ENCODE results near the gene DENND5A. TPM values are rescaled to one million over a fixed set of nuclear protein-coding genes. Genes with fewer than 3 reads are reported as not detected.

DENND5A gene
- total RNA-seq, 1 donor from 2014 or later: 122 TPM

DNA sequence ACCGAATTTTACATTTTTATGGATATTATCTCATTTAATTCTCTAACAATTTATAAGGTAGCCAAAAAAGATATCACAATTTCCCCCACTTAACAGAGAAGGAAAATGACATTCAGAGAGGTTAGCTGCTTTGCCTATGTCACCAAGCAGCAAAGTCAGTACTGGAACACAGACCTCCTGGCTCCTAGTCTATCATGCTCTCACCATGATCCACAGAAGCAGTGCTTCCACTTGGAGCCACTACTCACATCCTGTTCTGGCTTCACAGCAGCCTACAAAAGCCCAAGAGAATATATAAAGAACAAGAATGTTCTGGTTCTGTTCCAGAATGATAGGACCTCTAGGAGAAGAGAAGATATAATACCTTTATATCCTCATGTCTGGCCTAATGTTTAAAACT is 114.2 kb downstream of the DENND5A start:
- H3K27me3 Mint-ChIP-seq (ENCODE audit: unreplicated experiment): no peaks in the 10 kb centered on the region
- no peaks in the 10 kb centered on the region for H3K9me3 Mint-ChIP-seq (ENCODE audit: unreplicated experiment)
- H3K36me3 Mint-ChIP-seq (ENCODE audit: unreplicated experiment): peaks cover 59% of the 10 kb centered on the region
- TF ChIP-seq, protein P1, sequence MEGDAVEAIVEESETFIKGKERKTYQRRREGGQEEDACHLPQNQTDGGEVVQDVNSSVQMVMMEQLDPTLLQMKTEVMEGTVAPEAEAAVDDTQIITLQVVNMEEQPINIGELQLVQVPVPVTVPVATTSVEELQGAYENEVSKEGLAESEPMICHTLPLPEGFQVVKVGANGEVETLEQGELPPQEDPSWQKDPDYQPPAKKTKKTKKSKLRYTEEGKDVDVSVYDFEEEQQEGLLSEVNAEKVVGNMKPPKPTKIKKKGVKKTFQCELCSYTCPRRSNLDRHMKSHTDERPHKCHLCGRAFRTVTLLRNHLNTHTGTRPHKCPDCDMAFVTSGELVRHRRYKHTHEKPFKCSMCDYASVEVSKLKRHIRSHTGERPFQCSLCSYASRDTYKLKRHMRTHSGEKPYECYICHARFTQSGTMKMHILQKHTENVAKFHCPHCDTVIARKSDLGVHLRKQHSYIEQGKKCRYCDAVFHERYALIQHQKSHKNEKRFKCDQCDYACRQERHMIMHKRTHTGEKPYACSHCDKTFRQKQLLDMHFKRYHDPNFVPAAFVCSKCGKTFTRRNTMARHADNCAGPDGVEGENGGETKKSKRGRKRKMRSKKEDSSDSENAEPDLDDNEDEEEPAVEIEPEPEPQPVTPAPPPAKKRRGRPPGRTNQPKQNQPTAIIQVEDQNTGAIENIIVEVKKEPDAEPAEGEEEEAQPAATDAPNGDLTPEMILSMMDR (IDR thresholded peaks at IDR 0.05): no peak
- peaks cover 8% of the 10 kb centered on the region for H3K4me1 Mint-ChIP-seq (ENCODE audit: unreplicated experiment)
- H3K27ac Mint-ChIP-seq (ENCODE audit: unreplicated experiment): peak overlapping the region; percentile 62
- no peak for DNase-seq (ENCODE audit: extremely low spot score, unreplicated experiment)
- no peak overlapping the region for H3K4me3 Mint-ChIP-seq (ENCODE audit: unreplicated experiment)

DNA sequence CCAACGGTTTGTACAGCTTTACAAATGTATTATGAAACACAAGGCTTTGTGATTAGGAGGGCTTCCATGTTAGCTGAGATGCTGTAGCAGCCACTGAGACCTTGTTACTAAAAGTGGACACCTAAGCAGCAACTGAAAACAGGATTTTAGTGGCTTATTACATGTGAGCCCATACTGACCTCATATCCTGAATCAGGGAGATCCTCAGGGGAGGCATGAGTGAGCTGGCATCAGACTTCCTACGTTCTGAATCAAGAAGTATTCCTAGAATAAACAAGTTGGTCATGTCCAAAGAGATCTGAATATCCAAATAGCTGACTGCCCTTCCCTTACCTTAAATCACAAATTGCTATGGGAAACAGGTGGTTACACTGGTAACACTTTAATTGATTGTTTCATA is 114.6 kb downstream of the DENND5A start:
- H3K4me1 Mint-ChIP-seq (ENCODE audit: unreplicated experiment): peaks cover 8% of the 10 kb centered on the region
- DNase-seq (ENCODE audit: extremely low spot score, unreplicated experiment): no peak
- peaks cover 57% of the 10 kb centered on the region for H3K36me3 Mint-ChIP-seq (ENCODE audit: unreplicated experiment)
- no peaks in the 10 kb centered on the region for H3K9me3 Mint-ChIP-seq (ENCODE audit: unreplicated experiment)
- H3K27me3 Mint-ChIP-seq (ENCODE audit: unreplicated experiment): no peaks in the 10 kb centered on the region
- H3K27ac Mint-ChIP-seq (ENCODE audit: unreplicated experiment): peak overlapping the region; percentile 62
- no peak overlapping the region for H3K4me3 Mint-ChIP-seq (ENCODE audit: unreplicated experiment)
- TF ChIP-seq, protein P1 (IDR thresholded peaks at IDR 0.05): no peak

DNA sequence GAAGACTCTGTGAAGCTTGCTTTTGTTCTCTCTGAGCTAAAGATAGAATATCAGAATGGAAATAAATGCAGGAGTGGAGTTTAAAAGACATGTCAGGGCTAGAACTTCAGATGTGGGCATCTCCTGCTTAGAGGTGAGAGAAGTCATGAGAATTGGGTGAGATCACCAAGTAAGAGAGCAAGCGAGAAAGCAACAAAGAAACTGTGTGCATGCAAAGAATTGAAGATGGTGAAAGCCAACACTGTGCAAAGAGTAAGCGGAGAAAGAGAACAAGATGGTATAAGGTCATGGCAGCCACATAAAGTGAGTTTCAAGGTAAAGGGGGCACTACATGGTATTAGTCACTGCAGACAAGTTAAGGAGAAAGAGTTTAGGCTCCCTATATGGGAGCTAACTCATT is 116.4 kb downstream of the DENND5A start:
- no peak overlapping the region for H3K27ac Mint-ChIP-seq (ENCODE audit: unreplicated experiment)
- H3K4me3 Mint-ChIP-seq (ENCODE audit: unreplicated experiment): no peak overlapping the region
- H3K36me3 Mint-ChIP-seq (ENCODE audit: unreplicated experiment): peaks cover 72% of the 10 kb centered on the region
- H3K9me3 Mint-ChIP-seq (ENCODE audit: unreplicated experiment): no peaks in the 10 kb centered on the region
- peaks cover 8% of the 10 kb centered on the region for H3K4me1 Mint-ChIP-seq (ENCODE audit: unreplicated experiment)
- no peak for DNase-seq (ENCODE audit: extremely low spot score, unreplicated experiment)
- no peaks in the 10 kb centered on the region for H3K27me3 Mint-ChIP-seq (ENCODE audit: unreplicated experiment)
- TF ChIP-seq, protein P1 (IDR thresholded peaks at IDR 0.05): no peak

DNA sequence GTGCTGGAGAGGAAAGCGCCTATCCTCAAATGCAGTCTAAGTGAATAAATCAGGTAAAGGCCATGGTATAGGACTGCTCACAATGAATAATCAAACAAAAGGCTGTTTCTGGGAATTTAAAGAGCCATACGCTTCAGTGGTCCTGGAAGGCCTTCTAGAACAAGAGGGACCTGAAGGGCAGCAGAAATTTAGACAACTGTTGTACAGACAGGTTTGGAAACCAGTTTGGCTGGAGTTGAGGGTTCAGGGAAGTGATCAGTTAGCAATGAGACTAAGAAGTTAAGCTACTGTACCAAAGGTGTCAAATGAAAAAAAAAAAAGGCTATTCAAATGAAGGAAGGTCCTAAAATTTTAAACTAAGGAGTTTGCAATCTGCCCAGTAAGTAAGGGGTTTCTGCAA is 117.1 kb downstream of the DENND5A start:
- Mint-ChIP-seq H3K9me3 (ENCODE audit: unreplicated experiment) (no peaks in the 10 kb centered on the region), H3K27ac (ENCODE audit: unreplicated experiment) (no peak overlapping the region), H3K36me3 (ENCODE audit: unreplicated experiment) (peaks cover 79% of the 10 kb centered on the region), H3K27me3 (ENCODE audit: unreplicated experiment) (no peaks in the 10 kb centered on the region), H3K4me1 (ENCODE audit: unreplicated experiment) (peaks cover 8% of the 10 kb centered on the region), H3K4me3 (ENCODE audit: unreplicated experiment) (no peak overlapping the region)
- DNase-seq (ENCODE audit: extremely low spot score, unreplicated experiment): no peak
- TF ChIP-seq, protein P1 (IDR thresholded peaks at IDR 0.05): no peak

DNA sequence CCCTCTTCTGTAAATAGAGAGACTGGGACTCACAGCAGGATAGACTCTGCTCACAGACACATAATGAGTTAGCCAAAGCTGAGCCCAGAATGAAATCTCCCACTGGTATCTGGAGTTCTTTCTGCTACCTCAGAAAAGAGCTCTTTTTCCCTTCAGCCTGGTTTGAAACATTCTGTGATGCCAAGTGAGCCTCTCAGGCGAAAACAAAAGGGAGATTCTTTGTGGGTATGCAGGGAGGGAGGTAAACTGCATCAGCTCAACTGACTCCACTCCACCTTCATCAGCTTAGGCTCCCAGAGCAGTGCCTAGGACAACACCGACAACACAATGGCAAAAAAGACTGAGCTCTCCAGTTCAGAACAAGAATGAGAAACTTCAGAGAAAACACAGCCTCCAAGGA is 118.7 kb downstream of the DENND5A start:
- H3K27me3 Mint-ChIP-seq (ENCODE audit: unreplicated experiment): no peaks in the 10 kb centered on the region
- peaks cover 82% of the 10 kb centered on the region for H3K36me3 Mint-ChIP-seq (ENCODE audit: unreplicated experiment)
- no peak for DNase-seq (ENCODE audit: extremely low spot score, unreplicated experiment)
- H3K4me3 Mint-ChIP-seq (ENCODE audit: unreplicated experiment): no peak overlapping the region
- no peak overlapping the region for H3K27ac Mint-ChIP-seq (ENCODE audit: unreplicated experiment)
- peaks cover 8% of the 10 kb centered on the region for H3K4me1 Mint-ChIP-seq (ENCODE audit: unreplicated experiment)
- TF ChIP-seq, protein P1 (IDR thresholded peaks at IDR 0.05): no peak
- no peaks in the 10 kb centered on the region for H3K9me3 Mint-ChIP-seq (ENCODE audit: unreplicated experiment)
